NT2/D1 (cell line): ENCODE data around the gene CLDN22.

Experiments used
- DNase-seq: peaks from one replicate; pipeline ENCODE4 v3.0.0-alpha.2; 2011; ENCODE audit warnings: low read depth, low spot score
- H3K27me3 ChIP-seq: 2 replicates; pipeline ENCODE4 v1.6.0; 2011; ENCODE audit warnings: mild to moderate bottlenecking; ENCODE audit not compliant: insufficient read length, insufficient read depth
- H3K36me3 ChIP-seq: 2 replicates; pipeline ENCODE4 v1.6.1; 2011; ENCODE audit warnings: mild to moderate bottlenecking, low read length, mixed read lengths; ENCODE audit not compliant: insufficient read depth, insufficient read length
- H3K4me1 ChIP-seq: 2 replicates; pipeline ENCODE4 v1.5.1; 2011; ENCODE audit not compliant: insufficient read depth, insufficient read length
- H3K4me3 ChIP-seq: 2 replicates; pipeline ENCODE4 v1.5.1; 2011; ENCODE audit warnings: low read depth; ENCODE audit not compliant: insufficient read length
- H3K9ac ChIP-seq: 2 replicates; pipeline ENCODE4 v1.6.0; 2011; ENCODE audit warnings: low read depth; ENCODE audit not compliant: insufficient read length
- H3K9me3 ChIP-seq: 2 replicates; pipeline ENCODE4 v1.5.1; 2011; ENCODE audit warnings: mild to moderate bottlenecking, low read length; ENCODE audit not compliant: insufficient read depth
- SUZ12 ChIP-seq: IDR thresholded peaks from 2 replicates; pipeline ENCODE4 v1.6.1; 2011; ENCODE audit not compliant: insufficient read length, insufficient read depth; ENCODE audit errors: extremely low read depth
- YY1 ChIP-seq: IDR thresholded peaks from 2 replicates; pipeline ENCODE4 v1.6.1; 2011; ENCODE audit not compliant: insufficient read length, insufficient read depth
- ZNF274 ChIP-seq: IDR thresholded peaks from 2 replicates; pipeline ENCODE4 v1.6.1; 2011; ENCODE audit warnings: mild to moderate bottlenecking, low read depth, low read length

CLDN22 gene

GRCh38 chr4:183360161-183360919, 40.3 kb upstream of the CLDN22 start:
- no peak overlapping the region for H3K4me3 ChIP-seq
- no peak for TF ChIP-seq ZNF274
- no peak for TF ChIP-seq SUZ12
- no peak for TF ChIP-seq YY1
- no peak overlapping the region for H3K9ac ChIP-seq
- H3K36me3 ChIP-seq: no peaks in the 10 kb centered on the region
- H3K9me3 ChIP-seq: no peaks in the 10 kb centered on the region
- no peak for DNase-seq
- no peaks in the 10 kb centered on the region for H3K27me3 ChIP-seq
- no peaks in the 10 kb centered on the region for H3K4me1 ChIP-seq

- Histone ChIP-seq H3K4me3 (no peak overlapping the region), H3K9me3 (no peaks in the 10 kb centered on the region), H3K4me1 (no peaks in the 10 kb centered on the region), H3K36me3 (no peaks in the 10 kb centered on the region), H3K9ac (no peak overlapping the region), H3K27me3 (no peaks in the 10 kb centered on the region)
- TF ChIP-seq ZNF274 (no peak), SUZ12 (no peak), YY1 (no peak)
- DNase-seq: no peak
These were observed 38.2 kb upstream of the CLDN22 start for GRCh38 chr4:183358215-183358755.

- no peak for DNase-seq
- no peaks in the 10 kb centered on the region for H3K9me3 ChIP-seq
- H3K36me3 ChIP-seq: no peaks in the 10 kb centered on the region
- no peaks in the 10 kb centered on the region for H3K27me3 ChIP-seq
- no peaks in the 10 kb centered on the region for H3K4me1 ChIP-seq
- no peak overlapping the region for H3K9ac ChIP-seq
- TF ChIP-seq ZNF274 (no peak), YY1 (no peak), SUZ12 (no peak)
- H3K4me3 ChIP-seq: no peak overlapping the region
These were observed 37.0 kb upstream of the CLDN22 start for GRCh38 chr4:183356931-183357675.

GRCh38 chr4:183356173-183356830, 36.2 kb upstream of the CLDN22 start:
- TF ChIP-seq SUZ12 (no peak), YY1 (no peak), ZNF274 (no peak)
- H3K9ac ChIP-seq: no peak overlapping the region

GRCh38 chr4:183355405-183355804, 35.3 kb upstream of the CLDN22 start:
- Histone ChIP-seq H3K27me3 (no peaks in the 10 kb centered on the region), H3K4me3 (no peak overlapping the region), H3K9me3 (no peaks in the 10 kb centered on the region), H3K36me3 (no peaks in the 10 kb centered on the region), H3K9ac (no peak overlapping the region), H3K4me1 (no peaks in the 10 kb centered on the region)
- no peak for DNase-seq
- no peak for TF ChIP-seq SUZ12
- no peak for TF ChIP-seq YY1
- no peak for TF ChIP-seq ZNF274

More at GRCh38 chr4:183356173-183356830, 36.2 kb upstream of the CLDN22 start:
- Histone ChIP-seq H3K36me3 (no peaks in the 10 kb centered on the region), H3K27me3 (no peaks in the 10 kb centered on the region), H3K9me3 (no peaks in the 10 kb centered on the region), H3K4me1 (no peaks in the 10 kb centered on the region), H3K4me3 (no peak overlapping the region)
- no peak for DNase-seq

GRCh38 chr4:183354219-183354618, 34.1 kb upstream of the CLDN22 start:
- TF ChIP-seq YY1 (no peak), SUZ12 (no peak), ZNF274 (no peak)
- Histone ChIP-seq H3K9me3 (no peaks in the 10 kb centered on the region), H3K9ac (no peak overlapping the region), H3K4me3 (no peak overlapping the region), H3K4me1 (no peaks in the 10 kb centered on the region), H3K36me3 (no peaks in the 10 kb centered on the region), H3K27me3 (no peaks in the 10 kb centered on the region)
- no peak for DNase-seq
